Caki2 (cell line): Measurements from ENCODE around the gene LRRC1. TPM values are rescaled to one million over a fixed set of nuclear protein-coding genes. Genes with fewer than 3 reads are reported as not detected.
"Not testable (repeated sequence)": the region's sequence is repeated elsewhere in the genome, so short reads cannot be mapped to it uniquely, and the experiment has no call there.

Experiments used
- DNase-seq: peaks from one replicate; pipeline ENCODE4 v3.0.0-alpha.2; 2015; ENCODE audit warnings: low read depth
- in situ Hi-C: cut with HindIII; loops from 2 replicates; pipeline ENCODE4 v1.10.0; 2016; ENCODE audit warnings: low sequenced_read_pairs, low pct_unique_long_range_greater_than_20kb, mixed read lengths
- total RNA-seq: library from RNA; depleted of rRNA; stranded (reverse); fragments of >200 nt; shearing (Covaris generic); gene quantifications from 2 replicates; pipeline ENCODE4 v1.2.3, GENCODE V29; 2014; ENCODE audit warnings: low replicate concordance; rRNA removed

Gene LRRC1
- total RNA-seq = 4.9 and 10.3 TPM in 2 replicates

DNA sequence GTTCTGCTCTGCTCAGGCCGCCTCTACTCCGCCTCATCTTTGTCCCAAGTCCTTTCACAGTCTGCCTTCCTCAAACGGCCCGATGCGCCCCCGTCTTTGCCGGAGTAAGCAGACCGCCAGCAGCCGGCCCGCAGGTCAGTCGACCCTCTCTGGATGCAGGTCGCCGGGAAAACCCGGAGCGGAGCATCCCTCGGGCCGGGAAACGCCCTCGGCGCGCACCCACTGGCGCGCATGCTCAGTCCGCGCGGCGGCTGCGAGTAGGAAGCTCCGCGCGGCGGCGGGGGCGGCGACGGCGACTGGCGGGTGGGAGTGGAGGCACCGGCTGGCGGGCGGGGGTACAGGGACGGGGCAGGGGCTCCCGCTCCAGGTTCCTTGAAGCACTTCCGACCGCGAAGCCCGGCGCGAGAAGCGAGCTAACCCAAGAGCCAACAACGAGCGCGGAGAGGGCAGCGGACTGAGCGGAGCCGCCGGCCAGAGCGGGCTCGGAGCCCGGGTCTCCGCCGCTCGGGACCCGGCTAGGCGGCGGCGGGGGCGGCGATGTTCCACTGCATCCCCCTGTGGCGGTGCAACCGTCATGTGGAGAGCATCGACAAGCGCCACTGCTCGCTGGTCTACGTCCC, at the start of gene LRRC1:
TSS of gene LRRC1 (plus strand) at position 286 of the 620 bp plus-strand sequence. CDS start at position 538, 252 bp downstream.
- in situ Hi-C loops = no loop called here
- peak; percentile 82 for DNase-seq

DNA sequence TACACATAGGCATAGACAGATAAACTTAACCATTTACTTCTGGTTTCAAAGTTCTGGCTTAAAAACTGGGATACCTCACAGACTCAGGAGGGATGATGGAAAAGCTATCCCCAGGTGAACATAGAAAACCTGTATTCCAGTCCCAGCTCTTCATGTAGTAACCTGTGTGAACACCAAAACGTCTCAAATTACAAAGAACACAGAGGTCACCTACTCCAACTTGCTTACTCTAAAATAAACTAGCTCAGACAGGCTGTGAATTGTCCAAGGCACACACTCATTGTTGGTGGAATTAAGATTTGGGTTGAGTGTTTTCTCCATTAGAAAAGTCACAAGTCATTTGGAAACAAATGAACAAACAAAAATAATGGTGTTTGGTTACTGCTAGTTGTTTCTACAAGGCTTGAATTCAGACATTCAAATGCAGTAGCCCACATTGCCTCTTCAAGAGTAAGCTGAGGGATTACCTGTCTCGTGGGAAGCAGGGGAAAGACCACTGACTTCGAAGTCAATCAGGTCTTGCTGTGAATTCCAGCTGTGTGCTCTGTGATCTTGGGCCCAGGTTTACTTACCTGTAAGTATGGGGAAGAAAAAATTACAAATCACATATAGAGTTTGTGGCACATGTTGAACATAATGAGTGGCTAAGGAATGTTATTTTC, 48.2 kb upstream of the LRRC1 start:
- in situ Hi-C loops = no loop called here

DNA sequence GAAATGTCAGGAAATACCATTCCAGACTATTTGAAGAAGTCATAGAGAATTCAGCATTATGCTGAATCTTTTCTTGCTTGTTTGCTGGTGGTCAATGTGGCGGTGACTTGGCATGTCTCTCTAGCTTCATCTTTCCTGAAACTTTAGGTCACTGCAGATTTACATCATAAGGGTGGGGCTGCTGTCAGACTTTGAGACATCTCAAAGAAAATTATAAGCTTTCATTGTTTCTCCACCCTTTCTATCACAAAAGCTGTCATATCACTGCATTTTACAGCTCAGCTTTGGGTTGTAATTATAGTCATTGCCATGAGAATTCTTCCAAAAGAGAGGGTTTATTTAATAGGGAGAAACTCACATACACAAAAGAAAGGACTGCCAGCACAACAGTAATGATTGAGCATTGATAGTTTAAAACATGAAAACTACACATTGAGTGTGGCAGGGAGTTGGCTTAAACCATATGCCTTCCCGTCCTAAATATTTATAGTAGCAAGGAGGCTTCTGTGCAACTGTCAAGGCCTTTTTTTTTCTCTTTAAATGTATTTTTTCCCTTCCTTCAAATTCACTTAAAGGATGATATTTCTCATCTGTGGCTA, 44.7 kb upstream of the LRRC1 start:
- in situ Hi-C loops = no loop called here
- no peak for DNase-seq

More for the DNA sequence above, 48.2 kb upstream of the LRRC1 start:
- no peak for DNase-seq

DNA sequence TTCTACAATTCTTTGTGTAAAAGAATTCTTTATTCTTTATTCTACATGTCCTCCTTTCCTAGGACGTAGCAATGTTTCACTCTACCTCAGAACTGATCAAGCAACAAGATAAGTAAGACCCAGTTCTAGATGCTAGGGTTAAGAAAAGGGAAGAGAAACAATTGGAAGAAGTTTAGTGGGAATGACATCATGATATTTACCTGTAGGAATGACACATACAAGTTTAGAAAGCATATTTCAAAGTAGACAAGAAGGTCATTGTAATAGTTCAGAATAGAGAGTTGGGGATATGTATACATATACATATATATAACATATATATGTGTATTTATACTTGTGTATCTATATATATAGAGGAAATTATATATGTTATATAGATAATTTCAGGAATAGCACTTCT, 43.4 kb upstream of the LRRC1 start:
- in situ Hi-C loops = no loop called here
- no peak for DNase-seq

DNA sequence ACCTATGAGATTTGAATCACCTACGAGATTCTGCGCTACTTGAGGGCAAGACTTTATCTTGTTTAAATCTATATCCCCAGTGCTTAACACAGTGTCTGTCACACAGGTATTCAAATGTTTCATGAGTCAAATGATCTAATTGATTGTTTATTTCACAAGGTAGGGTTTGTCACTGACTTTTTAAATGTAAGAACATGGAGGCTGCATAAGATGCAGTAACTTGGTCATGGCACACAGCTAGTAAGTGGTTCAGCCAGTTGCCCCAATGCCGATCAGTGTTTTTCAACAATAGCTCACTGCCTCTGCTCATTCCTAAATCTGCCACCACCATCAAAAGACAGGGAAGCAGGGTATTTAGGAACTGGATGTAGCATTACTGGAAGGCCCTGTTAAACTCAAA, 42.4 kb upstream of the LRRC1 start:
- no peak for DNase-seq
- in situ Hi-C loops = no loop called here

DNA sequence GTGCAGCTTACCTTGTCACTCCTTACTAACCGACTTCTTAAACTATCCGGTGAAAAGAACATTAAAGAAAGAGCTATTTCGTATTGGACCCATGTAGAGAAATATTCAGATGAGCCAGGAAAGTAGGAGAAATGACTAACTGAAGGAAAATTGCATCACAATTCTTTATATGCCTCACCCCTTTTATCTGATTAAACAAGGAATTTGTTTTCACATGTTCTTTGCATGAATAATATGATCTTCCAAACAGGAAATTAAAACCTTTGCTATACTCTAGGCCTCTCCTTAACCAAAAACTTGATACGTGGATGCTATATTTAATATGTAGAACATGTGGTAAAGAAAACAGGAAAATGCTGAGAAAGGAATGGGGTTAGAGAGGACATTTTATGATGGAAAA, 41.9 kb upstream of the LRRC1 start:
- DNase-seq = no peak
- in situ Hi-C loops = no loop called here

DNA sequence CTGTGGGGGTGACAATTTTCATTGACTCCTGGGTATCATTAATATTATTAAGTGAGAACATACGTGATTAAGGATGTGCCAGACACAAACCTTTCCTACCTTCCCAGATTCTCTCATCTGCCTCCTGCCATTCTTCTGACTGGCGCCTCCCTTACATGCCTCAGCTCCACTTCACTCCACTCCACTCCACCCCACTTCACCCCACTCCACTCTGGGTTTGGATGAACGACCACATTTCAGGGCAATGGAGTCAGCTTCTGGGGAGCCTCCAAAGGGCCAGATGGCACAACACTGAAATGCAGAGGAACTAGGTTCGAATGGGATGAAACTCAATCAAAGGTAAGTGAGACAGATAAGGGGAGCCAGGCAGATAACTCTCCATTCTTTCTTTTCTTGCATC, 40.5 kb upstream of the LRRC1 start:
- in situ Hi-C loops = no loop called here
- no peak for DNase-seq

DNA sequence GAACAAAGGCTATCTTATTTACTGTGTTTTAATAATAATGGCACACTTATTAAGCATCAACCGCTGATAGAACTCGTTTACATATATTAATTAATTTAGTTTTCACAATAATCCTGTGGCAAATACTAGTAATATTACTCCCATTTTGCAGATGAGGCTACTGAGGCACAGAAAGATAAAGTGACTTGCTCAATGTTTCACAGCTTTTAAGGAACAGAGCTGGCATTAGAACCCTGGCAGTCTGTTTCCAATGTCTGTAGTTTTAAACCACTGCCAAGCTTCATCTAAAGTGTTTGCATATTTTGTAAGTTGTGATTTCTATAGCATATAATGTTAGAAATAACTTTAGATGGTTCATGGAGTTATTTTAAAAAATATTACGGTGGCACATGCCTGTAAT, 38.4 kb upstream of the LRRC1 start:
- no peak for DNase-seq
- in situ Hi-C loops = no loop called here

DNA sequence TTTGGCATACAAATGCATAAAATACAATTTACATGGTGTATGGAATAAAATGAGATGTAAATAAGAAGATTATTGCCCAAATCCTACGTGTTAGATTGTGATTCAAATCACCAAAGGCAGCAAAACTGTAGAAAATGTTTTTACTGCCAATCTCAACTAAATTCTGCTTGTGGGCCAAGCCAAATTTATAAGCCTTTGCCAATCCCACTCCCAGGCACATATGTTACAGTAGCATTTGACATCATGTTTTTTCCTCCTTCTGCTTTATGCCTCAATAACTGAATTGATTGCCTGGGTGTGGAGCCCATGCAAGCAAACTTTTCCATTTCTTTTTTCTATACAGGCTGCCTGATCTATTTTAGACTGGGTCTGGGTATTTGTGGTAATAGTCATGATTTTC, 36.3 kb upstream of the LRRC1 start:
- no peak for DNase-seq
- in situ Hi-C loops = no loop called here

DNA sequence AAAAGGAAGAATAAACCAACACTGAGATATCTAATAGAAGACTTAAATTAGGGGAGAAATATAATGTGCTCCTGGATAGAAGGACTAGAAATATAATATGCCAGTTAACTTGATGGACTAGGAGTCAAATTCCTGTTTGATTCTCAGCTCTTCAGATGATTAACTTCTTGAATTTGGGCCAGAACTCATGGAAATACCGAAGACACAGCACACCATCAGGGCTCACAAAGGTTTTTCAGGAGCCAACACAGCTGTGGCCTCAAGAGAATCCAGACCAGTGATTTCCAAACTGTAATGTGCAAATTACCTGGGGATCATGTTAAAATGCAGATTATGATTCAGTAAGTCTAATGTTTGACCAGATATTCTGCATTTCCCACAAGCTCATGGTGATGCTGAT, 33.8 kb upstream of the LRRC1 start:
- no peak for DNase-seq
- in situ Hi-C loops = no loop called here

DNA sequence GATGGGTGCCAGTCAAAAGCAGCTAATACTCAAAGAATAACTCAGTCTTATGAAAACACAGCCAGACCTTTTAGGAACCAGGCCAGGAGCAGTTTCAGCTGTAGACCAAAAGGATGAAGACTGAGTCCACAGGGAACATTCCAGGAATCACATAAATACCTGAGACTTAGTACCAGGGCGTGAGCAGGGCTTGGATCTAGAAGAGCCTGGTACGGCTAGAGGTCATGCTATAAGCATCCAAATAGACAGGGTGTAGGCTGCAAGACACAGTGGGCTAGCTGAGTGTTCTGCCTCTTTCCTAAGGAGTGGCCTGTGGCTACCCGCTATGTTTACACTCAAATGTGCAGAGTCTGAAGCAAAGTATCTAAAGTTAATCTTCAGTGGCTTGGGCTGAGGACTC, 29.5 kb upstream of the LRRC1 start:
- in situ Hi-C loops = no loop called here
- DNase-seq = no peak

DNA sequence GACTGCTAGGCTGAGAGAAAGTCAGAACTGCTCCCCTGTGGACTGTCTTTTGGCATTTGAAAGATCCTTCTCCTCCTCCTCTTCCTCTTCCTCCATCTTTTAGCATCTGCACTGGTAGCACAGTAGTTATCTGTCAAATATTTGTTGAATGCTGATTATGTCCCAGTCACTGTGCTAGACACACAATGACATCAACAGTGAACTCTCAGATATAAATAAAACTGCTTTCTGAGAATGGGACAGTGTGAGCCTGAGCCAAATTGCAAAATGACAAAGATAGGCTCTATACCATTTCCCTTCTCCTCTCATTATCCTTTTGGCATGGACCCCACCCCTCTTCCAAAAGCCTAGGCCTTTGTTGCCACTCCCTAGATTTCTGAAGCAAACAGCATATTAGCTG, 27.9 kb upstream of the LRRC1 start:
- no peak for DNase-seq
- in situ Hi-C loops = no loop called here

DNA sequence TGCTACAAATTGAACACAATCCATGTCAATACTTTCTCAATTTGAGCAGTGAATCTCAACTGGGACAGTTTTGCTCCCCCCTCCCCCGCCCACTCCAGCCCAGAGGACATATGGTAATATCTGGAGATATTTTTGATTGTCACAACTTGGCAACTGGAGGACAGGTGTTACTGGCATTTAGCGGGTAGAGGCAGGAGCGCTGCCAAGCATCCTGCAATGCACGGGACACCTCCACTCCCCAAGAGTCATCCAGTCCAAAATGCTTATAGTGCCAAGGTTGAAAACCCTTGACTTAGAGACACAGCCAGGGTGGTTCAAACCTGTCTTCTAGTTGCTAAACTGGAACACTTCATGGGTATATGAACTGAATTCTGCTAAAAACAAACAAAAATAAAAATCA, 26.9 kb upstream of the LRRC1 start:
- in situ Hi-C loops = no loop called here
- no peak for DNase-seq

DNA sequence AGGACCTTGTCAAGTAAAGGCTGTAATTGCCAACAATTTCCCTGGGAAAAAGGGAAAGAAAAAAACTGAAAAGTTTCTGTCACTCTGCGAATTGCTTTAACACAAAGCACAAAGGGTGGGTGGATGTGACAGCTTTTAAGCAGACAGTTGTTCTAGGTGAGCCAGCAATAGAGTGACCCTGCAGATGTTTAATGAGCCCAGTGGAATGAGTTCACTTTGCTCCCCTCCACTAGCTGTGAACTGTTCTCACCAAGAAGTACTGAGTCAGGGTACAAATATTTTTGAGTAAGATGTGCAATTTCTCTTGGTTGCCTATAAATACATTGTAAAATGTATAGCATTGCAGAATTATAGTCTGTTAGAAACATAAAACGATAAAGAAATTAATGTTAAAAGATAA, 26.2 kb upstream of the LRRC1 start:
- in situ Hi-C loops = no loop called here
- DNase-seq = no peak

DNA sequence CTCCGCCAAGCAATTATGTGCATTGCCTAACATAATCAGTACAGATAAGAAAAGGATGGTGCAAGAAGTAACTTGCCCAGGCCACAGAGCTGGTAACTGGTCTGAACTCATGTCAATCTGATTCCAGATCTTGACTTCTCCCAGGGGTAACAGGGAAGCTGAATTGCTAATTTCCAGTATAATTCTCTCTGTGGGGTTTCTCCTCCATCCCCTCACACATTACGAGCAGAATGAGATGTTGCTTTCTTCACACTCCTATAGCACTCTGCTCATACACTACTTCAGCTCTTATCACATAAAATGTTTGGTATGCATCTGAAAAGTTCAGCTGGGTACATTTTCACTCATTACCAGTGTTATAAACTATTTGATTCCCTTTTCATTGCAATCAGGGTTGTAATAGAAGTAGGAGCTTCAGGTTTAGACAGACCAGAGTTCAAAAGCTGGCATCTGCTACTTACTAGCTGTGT, 24.0 kb upstream of the LRRC1 start:
- in situ Hi-C loops = no loop called here
- DNase-seq = no peak

DNA sequence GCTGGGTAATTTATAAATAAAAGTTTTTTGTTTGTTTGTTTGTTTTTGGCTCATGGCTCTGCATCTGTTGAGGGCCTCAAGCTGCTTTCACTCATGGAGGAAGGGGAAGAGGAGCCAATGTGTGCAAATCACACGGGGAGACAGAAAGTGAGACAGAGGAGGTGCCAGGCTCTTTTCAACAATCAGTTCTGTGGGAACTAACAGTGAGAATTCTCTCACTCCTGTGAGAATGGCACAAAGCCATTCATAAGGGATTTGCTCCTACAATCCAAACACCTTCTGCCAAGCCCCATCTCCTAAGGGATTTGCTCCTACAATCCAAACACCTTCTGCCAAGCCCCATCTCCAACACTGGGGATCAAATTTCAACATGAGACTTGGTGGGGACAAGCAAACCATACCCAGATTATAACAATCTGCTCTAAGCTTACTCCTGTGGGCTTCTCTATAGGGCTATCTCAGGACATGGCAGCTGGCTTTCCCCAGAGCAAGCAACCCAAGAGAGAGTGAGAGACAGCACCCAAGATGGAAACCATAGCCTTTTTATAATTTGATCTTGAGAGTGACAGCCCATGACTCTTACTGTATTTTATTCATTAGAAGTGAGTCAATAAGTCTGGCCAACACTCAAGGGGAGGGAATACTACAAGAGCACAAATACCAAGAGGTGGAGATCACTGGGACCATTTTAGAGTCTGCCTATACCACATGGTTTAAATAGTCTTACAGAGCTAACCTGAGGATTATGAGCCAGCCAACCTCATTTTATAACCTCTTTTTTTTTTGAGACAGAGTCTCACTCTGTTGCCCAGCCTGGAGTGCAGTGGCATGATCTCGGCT, 22.8 kb upstream of the LRRC1 start:
- no peak for DNase-seq
- in situ Hi-C loops = no loop called here

DNA sequence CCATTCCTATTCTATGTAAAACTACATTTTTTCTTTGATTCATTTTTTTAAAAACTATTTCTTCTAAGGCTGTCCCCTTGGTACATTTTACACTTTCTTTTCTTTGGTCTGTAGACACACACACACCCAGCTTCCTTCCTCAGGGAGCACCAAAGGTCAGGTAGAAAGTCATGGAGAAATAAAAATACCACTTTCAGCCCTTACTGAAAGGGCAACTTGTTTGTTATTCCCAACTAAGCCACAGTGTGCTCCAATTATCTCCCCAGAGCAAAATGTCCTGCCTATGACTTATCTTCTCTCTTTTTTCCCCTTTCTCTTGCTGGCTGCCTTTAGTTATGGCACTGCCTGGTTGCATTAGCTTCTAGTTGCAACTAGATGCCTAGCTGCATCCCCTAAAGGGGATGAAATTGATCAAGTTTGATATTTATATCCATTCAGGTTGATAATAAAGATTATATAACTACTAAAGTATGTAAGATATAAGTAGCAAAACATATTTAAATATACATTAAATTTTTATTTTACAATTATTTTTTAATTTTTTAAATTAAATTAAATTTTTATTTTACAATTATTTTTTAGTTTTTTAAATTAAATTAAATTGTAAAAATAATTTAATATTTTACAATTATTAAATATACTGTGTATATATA, 21.6 kb upstream of the LRRC1 start:
- in situ Hi-C loops = no loop called here
- no peak for DNase-seq

DNA sequence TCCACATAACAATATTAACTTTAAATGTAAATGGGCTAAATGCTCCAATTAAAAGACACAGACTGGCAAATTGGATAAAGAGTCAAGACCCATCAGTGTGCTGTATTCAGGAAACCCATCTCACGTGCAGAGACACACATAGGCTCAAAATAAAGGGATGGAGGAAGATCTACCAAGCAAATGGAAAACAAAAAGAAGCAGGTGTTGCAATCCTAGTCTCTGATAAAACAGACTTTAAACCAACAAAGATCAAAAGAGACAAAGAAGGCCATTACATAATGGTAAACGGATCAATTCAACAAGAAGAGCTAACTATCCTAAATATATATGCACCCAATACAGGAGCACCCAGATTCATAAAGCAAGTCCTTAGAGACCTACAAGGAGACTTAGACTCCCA, 18.7 kb upstream of the LRRC1 start:
- DNase-seq, in situ Hi-C loops: not testable (repeated sequence)
